Pancreas (tissue), 10 donors: ENCODE data around the gene AOC2. TPM values are rescaled to one million over a fixed set of nuclear protein-coding genes. Genes with fewer than 3 reads are reported as not detected.

Experiments used
- ATAC-seq, 4 donors: fragments of 200-7000 bp; cut with Tn5 transposase; one replicate each; pipeline versions ENCODE4 v1.8.0 to v1.9.1; 2020; ENCODE audit warnings: mild to moderate bottlenecking in 4 of 4, moderate library complexity in 4 of 4
- DNase-seq, 6 donors: peaks; one replicate each; pipeline ENCODE4 v3.0.0-alpha.2; 2020
- FAIRE-seq: peaks from 2 replicates; lab custom pipeline; 2012; peaks lifted over from hg19 to GRCh38; lab: Jason Lieb, UNC
- H3K27ac ChIP-seq, 4 donors: fragments of 200-600 bp; sonication (generic); 1 replicate in 3 of 4; 2 replicates in 1 of 4; pipeline versions ENCODE4 v1.5.0 to v1.8.0; 2020
- H3K27me3 ChIP-seq, 4 donors: fragments of 200-600 bp; one replicate each; pipeline ENCODE4 v1.8.0; 2021
- H3K36me3 ChIP-seq, 3 donors: fragments of 200-600 bp; sonication (generic) in 1 of 3; one replicate each; pipeline versions ENCODE4 v1.5.0 to v1.8.0; 2020 to 2021
- H3K4me1 ChIP-seq, 3 donors: fragments of 200-600 bp; one replicate each; pipeline ENCODE4 v1.8.0; 2021
- H3K4me3 ChIP-seq, 4 donors: fragments of 200-600 bp; sonication (generic) in 2 of 4; one replicate each; pipeline versions ENCODE4 v1.5.0 to v1.8.0; 2020 to 2021
- H3K9me3 ChIP-seq, 4 donors: fragments of 200-600 bp; one replicate each; pipeline ENCODE4 v1.8.0; 2021
- WGBS, 2 donors: extraction: QIAGEN DNeasy Blood & Tissue Kit; methylation state at CpG; one replicate each; pipeline ENCODE4 v1.1.7; 2013; 5-methylcytosine and 5-hydroxymethylcytosine counted together
- intact Hi-C, 3 donors: fragments of 100-400 bp; cut with DNase I; formaldehyde crosslinking; loops; one replicate each; pipeline versions ENCODE4 v1.11.1 to v1.14.2; 2022
- polyA plus RNA-seq, 2 donors: library from polyadenylated mRNA; stranded (reverse); fragments of 200-250 nt; gene quantifications; one replicate each; pipeline ENCODE4 v1.2.3, GENCODE V29; 2013
- total RNA-seq, 6 donors: library from RNA; stranded (reverse); fragmentation: NEBNext Ultra II Directional in 4 of 6; extraction: Animal tissue kit (Norgen Biotek cat#: 25700) in 4 of 6; gene quantifications; one replicate each; pipeline versions ENCODE4 v1.2.1 to v1.2.4, GENCODE V29; 2021 to 2023
- TF ChIP-seq, protein P1 (sequence below), 4 donors: fragments of 200-600 bp; sonication (generic) in 3 of 4; IDR thresholded peaks; one replicate each; pipeline versions ENCODE4 v1.5.0 to v1.8.0; 2021; ENCODE audit warnings: antibody characterized with exemption in 4 of 4
- donor health status: healthy with polysubstance abuse.
- donor health status: DM: no; HTN: no; CAD: no; lungs with moderate emphysema.
- donor health status: DM: no; HTN: no; CAD: no.
- donor health status: control.
- donor health status: control.
- donor health status: Bipolar disorder and iron deficiency.
- donor health status: DM: yes; HTN: yes; CAD: no.
- donor health status: DM: no; HTN: no; CAD: no.
- donor health status: DM: no; HTN: no; CAD: no.
- donor health status: DM: yes; HTN: yes; CAD: no.

The AOC2 gene
- total and polyA plus RNA-seq, 8 donors, result 0.37 to 1.7 (median 0.63) TPM

GRCh38 chr17:42832213-42832933, 12.0 kb upstream of the AOC2 start:
- DNase-seq (no peak), ATAC-seq (peak; percentile 29 to 59 (median 41)), FAIRE-seq (no peak)
- Histone ChIP-seq H3K27ac (peak overlapping the region; percentile 72 to 88 (median 85)), H3K9me3 (no peaks in the 10 kb centered on the region), H3K27me3 (no peaks in the 10 kb centered on the region), H3K36me3 (peaks cover 0 to 15% (median under 1%) of the 10 kb centered on the region in 3 donors), H3K4me1 (peaks cover 5 to 16% (median 11%) of the 10 kb centered on the region in 3 donors), H3K4me3 (peak overlapping the region; percentile 69 to 98 (median 93))
- WGBS, 2 donors, result 12% methylated on average over 9 of the region's 9 CpGs
- intact Hi-C loops, result no loop called here
- TF ChIP-seq, protein P1, sequence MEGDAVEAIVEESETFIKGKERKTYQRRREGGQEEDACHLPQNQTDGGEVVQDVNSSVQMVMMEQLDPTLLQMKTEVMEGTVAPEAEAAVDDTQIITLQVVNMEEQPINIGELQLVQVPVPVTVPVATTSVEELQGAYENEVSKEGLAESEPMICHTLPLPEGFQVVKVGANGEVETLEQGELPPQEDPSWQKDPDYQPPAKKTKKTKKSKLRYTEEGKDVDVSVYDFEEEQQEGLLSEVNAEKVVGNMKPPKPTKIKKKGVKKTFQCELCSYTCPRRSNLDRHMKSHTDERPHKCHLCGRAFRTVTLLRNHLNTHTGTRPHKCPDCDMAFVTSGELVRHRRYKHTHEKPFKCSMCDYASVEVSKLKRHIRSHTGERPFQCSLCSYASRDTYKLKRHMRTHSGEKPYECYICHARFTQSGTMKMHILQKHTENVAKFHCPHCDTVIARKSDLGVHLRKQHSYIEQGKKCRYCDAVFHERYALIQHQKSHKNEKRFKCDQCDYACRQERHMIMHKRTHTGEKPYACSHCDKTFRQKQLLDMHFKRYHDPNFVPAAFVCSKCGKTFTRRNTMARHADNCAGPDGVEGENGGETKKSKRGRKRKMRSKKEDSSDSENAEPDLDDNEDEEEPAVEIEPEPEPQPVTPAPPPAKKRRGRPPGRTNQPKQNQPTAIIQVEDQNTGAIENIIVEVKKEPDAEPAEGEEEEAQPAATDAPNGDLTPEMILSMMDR (IDR thresholded peaks at IDR 0.05), result no peak

- H3K4me1 ChIP-seq, result peaks cover 5 to 16% (median 11%) of the 10 kb centered on the region in 3 donors
- no peaks in the 10 kb centered on the region for H3K9me3 ChIP-seq
- intact Hi-C loops, result no loop called here
- ATAC-seq (peak; percentile 92 to 98 (median 96)), FAIRE-seq (no peak), DNase-seq (peak; percentile 85 to 96 (median 90))
- H3K27me3 ChIP-seq, result no peaks in the 10 kb centered on the region
- 0 to 1% methylated on average over 68 to 71 of the region's 71 CpGs for WGBS, 2 donors
- peak within 1 kb of the TSS; percentile 69 to 98 (median 93) for H3K4me3 ChIP-seq
- H3K36me3 ChIP-seq, result peaks cover 0 to 22% (median 8%) of the 10 kb centered on the region in 3 donors
- peak within 1 kb of the TSS; percentile 72 to 88 (median 85) for H3K27ac ChIP-seq
- TF ChIP-seq, protein P1 (IDR thresholded peaks at IDR 0.05), result no peak
Measured at GRCh38 chr17:42832934-42833766, 11.2 kb upstream of the AOC2 start, which contains the start of gene PSME3. Gene PSME3 (plus strand): TSS chr17:42833397. CDS start chr17:42833632, 235 bp downstream.

- peaks cover 4 to 30% (median 13%) of the 10 kb centered on the region in 3 donors for H3K36me3 ChIP-seq
- TF ChIP-seq, protein P1 (IDR thresholded peaks at IDR 0.05), result no peak
- FAIRE-seq (no peak), ATAC-seq (peak in 3 of 4 donors; percentile 2 to 7 (median 4)), DNase-seq (peak in 2 of 6 donors; percentile 40 to 59)
- H3K27me3 ChIP-seq, result no peaks in the 10 kb centered on the region
- no peaks in the 10 kb centered on the region for H3K9me3 ChIP-seq
- intact Hi-C loops, result no loop called here
- 4 to 5% methylated on average over 18 of the region's 18 CpGs for WGBS, 2 donors
- H3K4me1 ChIP-seq, result peaks cover 5 to 16% (median 11%) of the 10 kb centered on the region in 3 donors
- peak overlapping the region; percentile 69 to 98 (median 93) for H3K4me3 ChIP-seq
- H3K27ac ChIP-seq, result peak overlapping the region; percentile 72 to 88 (median 85)
Measured at GRCh38 chr17:42833767-42834422, 10.5 kb upstream of the AOC2 start.

DNA sequence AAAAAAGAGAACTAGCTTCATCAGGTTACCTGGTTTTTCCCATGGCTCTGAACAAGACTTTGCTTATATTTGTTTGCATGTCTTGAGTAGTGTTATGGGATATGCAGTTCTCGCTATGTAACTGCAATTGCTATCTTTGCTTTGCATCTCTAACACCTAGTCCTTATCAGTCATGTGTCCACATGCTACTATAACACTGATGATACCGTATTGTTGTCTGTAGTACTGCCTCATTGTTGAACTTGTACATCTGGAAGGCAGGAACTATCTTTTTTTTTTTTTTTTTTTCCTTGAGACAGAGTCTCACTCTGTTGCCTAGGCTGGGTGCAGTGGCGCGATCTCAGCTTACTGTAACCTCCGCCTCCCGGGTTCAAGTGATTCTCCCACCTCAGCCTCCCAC, 8.6 kb upstream of the AOC2 start:
- no peak for DNase-seq
- H3K4me3 ChIP-seq, result no peak overlapping the region
- H3K4me1 ChIP-seq, result peaks cover 5 to 16% (median 11%) of the 10 kb centered on the region in 3 donors
- intact Hi-C loops, result no loop called here
- ATAC-seq, result no peak
- H3K36me3 ChIP-seq, result peaks cover 7 to 48% (median 23%) of the 10 kb centered on the region in 3 donors
- no peak overlapping the region for H3K27ac ChIP-seq
- TF ChIP-seq, protein P1 (IDR thresholded peaks at IDR 0.05), result no peak
- no peak for FAIRE-seq
- no peaks in the 10 kb centered on the region for H3K9me3 ChIP-seq
- WGBS, 2 donors, result 91 to 98% methylated on average over 6 of the region's 6 CpGs
- no peaks in the 10 kb centered on the region for H3K27me3 ChIP-seq
